ENCODE data around the gene CEP76.
A peak's percentile ranks its signal among the peaks of the same experiment; 100 is the strongest.

Gene CEP76

DNA sequence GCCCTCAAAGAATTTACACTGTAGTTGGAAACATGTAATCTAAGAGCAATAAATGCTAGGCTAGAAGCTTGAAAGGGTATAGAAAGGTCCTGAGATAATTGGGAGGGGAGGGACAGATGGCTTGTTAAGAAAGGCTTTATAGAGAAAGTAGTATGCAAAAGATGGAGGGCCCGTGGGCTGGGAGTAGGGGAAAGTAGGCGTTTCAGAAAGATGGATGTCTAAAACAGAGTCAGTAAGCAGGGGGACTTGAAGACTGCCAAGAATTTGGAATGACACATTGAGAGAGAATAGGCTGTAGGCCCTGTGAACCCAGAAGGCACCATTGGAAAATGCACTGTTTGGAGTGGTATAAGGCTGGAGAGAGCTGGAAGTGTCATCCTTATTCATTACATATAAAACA is 1.1 kb upstream of the CEP76 start:
- peak in 2 of 3 experiments; percentile 43 to 71 for DNase-seq

DNA sequence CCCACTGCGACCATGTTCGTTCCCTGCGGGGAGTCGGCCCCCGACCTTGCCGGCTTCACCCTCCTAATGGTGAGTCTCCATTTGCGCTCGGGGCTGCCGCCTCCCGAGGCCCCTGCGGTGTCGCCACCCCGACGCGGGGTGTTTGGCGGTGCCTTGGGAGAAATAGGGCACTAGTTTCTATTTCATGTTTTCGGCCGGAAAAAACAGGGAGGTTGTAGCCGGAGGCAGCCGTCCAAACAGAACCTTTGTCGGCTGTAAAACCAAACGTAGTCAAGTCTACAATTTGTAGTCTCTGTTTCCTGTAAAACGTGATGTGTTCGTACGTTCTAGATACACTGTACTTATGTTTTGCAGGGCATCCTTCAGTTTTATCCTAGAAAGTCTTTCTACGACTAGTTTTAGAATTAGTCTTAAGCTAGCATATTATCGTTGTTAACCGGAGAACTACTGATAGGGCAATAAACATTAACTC is 609 bp upstream of the CEP76 start:
- DNase-seq: no peak

- DNase-seq: no peak
Observed at GRCh38 chr18:12701161-12701560, 1.4 kb downstream of the CEP76 start.

- DNase-seq: peak in 2 of 3 experiments; percentile 2 to 34
Observed at GRCh38 chr18:12699747-12700146, 2.8 kb downstream of the CEP76 start.

DNA sequence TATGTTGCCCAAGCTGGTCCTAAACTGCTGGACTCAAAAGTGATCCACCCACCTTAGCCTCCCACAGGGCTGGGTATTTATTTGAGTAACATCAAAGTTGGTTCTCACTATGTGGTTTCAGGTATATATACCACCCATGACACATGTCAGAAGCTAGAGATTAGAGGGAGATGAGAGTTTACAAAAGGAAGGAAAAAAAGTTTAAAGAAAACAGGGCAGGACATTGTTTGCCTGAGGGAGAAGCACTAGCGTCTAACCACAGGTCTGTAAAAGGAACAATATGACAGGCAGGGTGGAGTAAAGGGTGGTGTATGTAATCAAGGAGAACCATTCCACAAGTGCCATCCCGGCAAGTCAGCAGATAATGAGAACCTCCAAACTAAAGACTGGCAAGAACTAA is 8.5 kb downstream of the CEP76 start:
- DNase-seq: no peak

DNA sequence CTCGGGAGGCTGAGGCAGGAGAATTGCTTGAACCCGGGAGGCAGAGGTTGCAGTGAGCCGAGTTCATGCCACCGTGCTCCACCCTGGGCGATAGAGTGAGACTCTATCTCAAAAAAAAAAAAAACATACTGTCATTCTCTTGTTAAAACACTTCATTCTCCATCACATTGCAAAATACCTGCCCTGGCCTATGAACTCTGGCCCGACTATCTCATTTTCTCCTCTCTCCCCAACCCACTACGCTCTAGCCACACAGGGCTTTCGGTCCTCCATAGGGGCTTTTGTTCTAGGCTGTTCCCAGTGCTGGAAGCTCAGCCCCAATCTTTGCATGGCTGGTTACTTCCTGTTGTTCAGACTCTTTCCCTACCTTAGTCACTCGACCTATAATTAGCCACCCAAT is 10.3 kb downstream of the CEP76 start:
- no peak for DNase-seq

GRCh38 chr18:12689256-12689850 is 13.2 kb downstream of the CEP76 start:
- no peak for DNase-seq

GRCh38 chr18:12686100-12686499 is 16.4 kb downstream of the CEP76 start:
- DNase-seq: peak in 1 of 3 experiments; percentile 14

- no peak for DNase-seq
Observed at GRCh38 chr18:12679183-12679786, 23.2 kb downstream of the CEP76 start.

GRCh38 chr18:12668041-12668440 is 34.5 kb downstream of the CEP76 start:
- DNase-seq: no peak

GRCh38 chr18:12659904-12660605 is 42.5 kb downstream of the CEP76 start:
- DNase-seq: peak; percentile 40 to 83 (median 45)

DNA sequence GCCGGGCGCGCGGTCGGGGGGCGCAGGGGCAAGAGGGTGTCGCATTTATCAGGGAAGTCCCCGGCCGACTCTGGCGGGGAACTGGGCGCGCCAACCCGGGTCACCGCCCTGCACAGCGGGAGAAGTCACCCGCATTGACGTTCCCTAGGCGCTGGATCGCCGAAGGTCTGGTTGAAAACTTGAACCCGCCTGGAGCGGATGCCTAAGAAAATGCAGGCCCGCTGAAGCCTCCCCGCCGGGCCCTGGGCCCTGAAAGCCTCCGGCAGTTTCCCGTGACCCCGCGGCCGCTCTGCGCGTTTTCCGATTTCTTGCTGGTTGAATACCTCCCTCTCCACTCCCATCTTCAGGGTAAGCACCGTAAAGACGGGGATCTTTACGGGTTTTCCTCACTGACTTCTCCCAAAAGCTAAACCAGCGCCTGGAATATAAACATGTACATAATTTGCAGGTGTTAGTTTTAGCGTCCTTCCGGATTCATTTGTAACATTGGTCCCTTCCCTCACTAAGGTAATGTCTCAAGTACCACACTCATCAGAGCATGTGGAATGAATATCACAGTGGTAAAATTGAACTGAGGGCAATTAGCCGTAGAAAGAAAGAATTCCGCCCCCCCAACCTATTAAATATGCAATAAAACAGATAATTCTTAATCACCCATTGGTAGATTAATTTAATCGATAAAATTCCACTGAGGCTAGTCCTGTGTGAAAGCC is 43.9 kb downstream of the CEP76 start:
- peak in 2 of 3 experiments; percentile 89 to 90 for DNase-seq

DNA sequence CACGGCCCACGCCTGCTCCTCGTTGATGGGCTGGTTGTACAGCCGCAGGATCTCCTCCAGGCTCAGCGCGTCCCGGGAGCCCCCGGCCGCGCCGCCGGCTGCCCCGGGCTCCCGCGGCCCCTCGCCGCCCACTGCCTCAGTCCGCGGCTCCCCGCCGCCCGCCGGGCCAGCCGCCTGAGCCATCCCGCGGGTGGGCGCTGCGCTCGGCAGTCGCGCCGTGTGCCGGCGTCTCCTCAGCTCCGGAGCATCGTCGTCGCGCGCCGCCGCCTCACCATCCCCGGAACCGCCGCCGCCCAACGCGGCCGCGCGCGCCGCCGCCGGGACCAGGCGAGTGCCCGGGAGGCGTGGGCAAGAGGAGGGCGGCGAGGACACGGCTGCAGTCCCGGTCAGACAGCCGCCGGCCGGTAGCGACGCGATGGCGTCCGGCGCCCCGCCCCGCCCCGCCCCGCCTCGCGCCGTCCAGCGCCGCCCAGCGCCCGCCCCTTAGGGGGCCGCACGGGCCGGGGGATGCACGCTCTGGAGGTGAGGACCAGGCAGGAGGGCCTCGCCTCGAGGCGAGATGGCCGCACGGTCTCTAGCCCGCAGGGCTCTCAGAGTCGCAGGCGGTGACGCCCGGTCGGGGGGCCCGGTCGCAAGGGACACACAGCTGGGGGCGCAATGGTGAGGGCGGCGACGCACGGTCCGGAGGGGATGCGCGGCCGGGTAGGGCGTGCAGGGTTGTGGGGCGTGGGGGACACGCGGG is 44.7 kb downstream of the CEP76 start, which contains the start of gene SPIRE1:
SPIRE1 (minus strand) TSS at position 424 of the 742 bp plus-strand sequence; CDS start at position 183, 241 bp downstream.
- DNase-seq: peak; percentile 33 to 90 (median 89)

- DNase-seq: peak; percentile 18 to 82 (median 75)
Observed at GRCh38 chr18:12656938-12657683, 45.4 kb downstream of the CEP76 start.

- peak in 1 of 3 experiments; percentile 70 for DNase-seq
Observed at GRCh38 chr18:12656605-12656937, 46.0 kb downstream of the CEP76 start.

GRCh38 chr18:12654971-12655370 is 47.6 kb downstream of the CEP76 start:
- DNase-seq: no peak

DNA sequence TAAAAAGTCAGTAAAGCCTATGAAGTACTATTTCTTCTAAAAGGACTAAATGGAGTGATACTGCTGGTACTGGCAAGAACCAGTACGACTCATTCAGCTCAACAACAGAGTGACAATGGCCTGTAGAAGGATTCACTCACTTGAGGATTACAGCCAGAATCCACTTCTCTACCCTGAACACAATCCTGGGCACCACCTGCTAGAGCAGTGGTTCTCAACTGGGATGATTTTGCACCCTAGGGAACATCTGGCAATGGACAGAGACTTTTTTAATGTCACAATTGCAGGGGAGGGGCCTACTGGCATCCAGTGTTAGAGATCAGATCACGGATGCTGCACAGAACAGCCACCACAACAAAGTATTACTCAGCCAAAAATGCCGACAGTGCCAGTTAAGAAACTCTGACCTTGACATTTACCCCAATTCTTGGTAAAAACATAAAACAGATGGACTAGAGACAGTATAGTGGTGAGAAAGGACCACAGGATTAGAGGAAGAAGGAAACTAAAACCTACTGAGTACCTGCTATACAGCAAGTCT is 49.6 kb downstream of the CEP76 start:
- no peak for DNase-seq

DNA sequence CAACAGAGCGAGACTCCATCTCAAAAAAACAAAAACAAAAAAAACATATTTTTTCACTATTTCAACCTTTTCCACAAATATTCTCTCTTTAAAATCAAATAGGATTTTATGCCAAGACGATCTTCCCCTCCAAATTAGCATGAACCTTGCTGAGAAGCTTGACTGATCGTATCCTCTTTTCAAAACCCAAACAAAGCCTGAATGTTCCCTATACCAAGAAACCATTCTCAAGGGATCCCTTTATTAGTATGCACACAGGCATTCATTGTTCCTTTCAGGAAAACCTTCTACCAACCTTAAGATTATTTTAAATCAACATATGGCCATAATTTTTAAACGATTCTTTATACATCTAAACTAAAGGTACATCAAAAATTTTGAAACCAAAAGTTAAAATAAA is 50.9 kb downstream of the CEP76 start:
- DNase-seq: no peak

DNA sequence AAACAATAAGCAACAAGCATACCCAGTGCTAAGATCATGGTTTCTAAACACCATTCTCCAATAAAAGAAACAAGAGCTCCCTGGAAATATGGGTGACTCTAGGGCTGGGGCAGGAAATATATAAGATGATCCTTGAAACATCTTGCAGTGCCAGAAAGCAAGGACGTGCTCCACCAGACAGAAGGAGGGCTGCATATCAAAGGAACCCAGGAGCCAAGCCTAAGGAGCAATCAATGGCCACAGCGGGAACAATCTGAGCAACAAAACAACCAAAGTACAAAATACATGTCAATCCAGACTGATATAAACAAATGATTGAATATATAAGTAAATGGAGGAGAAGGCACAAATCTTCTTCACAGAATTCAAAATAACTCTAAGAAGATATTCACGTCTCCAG is 54.8 kb downstream of the CEP76 start:
- no peak for DNase-seq

- DNase-seq: peak in 2 of 3 experiments; percentile 77 to 88
Observed at GRCh38 chr18:12645751-12646203, 56.7 kb downstream of the CEP76 start.

DNA sequence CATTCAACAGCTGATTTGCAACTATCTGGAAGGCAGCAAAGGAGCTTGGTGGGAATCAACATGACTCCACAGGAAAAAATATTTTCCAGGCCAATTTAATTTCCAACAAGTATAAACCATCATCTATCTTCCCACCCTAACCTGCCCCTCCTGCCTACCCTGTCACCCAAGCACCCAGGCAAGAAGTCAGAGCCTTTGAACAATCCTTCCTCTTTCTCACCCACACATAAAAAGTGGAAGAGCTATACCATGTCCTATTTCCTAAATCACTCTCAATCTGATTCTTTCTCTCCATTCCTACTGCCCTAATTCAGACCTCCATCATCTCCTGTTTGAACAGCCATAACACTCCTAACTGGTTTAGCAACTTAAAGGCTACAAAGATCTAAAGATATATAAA is 57.3 kb downstream of the CEP76 start:
- DNase-seq: no peak

All from NCI-H1417 (cell line).